Esophagus squamous epithelium (tissue), 5 donors: ENCODE measurements around the gene AP4B1. TPM values are rescaled to one million over a fixed set of nuclear protein-coding genes. Genes with fewer than 3 reads are reported as not detected.
"Not testable (repeated sequence)": the region's sequence is repeated elsewhere in the genome, so short reads cannot be mapped to it uniquely, and the experiment has no call there.

Source experiments
- DNase-seq: peaks from one replicate; lab custom pipeline; 2025; lab: John Stamatoyannopoulos, UW
- H3K27ac ChIP-seq, 4 donors: fragments of 200-600 bp; sonication (generic); one replicate each; pipeline ENCODE4 v1.5.1; 2016 to 2019; ENCODE audit warnings: mild to moderate bottlenecking in 1 of 4
- H3K27me3 ChIP-seq, 4 donors: fragments of 200-600 bp; sonication (generic); 1 replicate in 3 of 4; 2 replicates in 1 of 4; pipeline versions ENCODE4 v1.5.1 to v1.6.0; 2017 to 2021; ENCODE audit warnings: antibody characterized with exemption in 1 of 4
- H3K36me3 ChIP-seq, 3 donors: fragments of 200-600 bp; sonication (generic); one replicate each; pipeline ENCODE4 v1.5.1; 2016 to 2019
- H3K4me1 ChIP-seq, 3 donors: fragments of 200-600 bp; sonication (generic); one replicate each; pipeline ENCODE4 v1.5.1; 2017 to 2019
- H3K4me3 ChIP-seq, 4 donors: fragments of 200-600 bp; sonication (generic); 1 replicate in 3 of 4; 2 replicates in 1 of 4; pipeline ENCODE4 v1.5.1; 2016 to 2019; ENCODE audit warnings: mild to moderate bottlenecking in 2 of 4, moderate library complexity in 1 of 4
- H3K9me3 ChIP-seq, 3 donors: fragments of 200-600 bp; sonication (generic); one replicate each; pipeline ENCODE4 v1.5.1; 2016 to 2019
- CTCF ChIP-seq, 6 experiments: fragments of 450-650 bp in 4 of 6; fragments of 200-600 bp in 2 of 6; sonication (generic) in 2 of 6; IDR thresholded peaks; one replicate each; pipeline ENCODE4 v1.5.1; 2016 to 2019; ENCODE audit warnings: antibody characterized with exemption in 6 of 6, mild to moderate bottlenecking in 4 of 6, moderate library complexity in 4 of 6
- POLR2A ChIP-seq, 4 donors: fragments of 450-650 bp; IDR thresholded peaks; one replicate each; pipeline ENCODE4 v1.6.1; 2017; ENCODE audit warnings: antibody characterized with exemption in 4 of 4, mild to moderate bottlenecking in 4 of 4, moderate library complexity in 3 of 4
- WGBS, 2 donors: methylation state at CpG; one replicate each; pipeline ENCODE4 v1.1.5; 2018; 5-methylcytosine and 5-hydroxymethylcytosine counted together
- intact Hi-C: fragments of 100-400 bp; cut with DNase I; formaldehyde crosslinking; loops from one replicate; pipeline ENCODE4 v1.15.0; 2022
- total RNA-seq, 4 donors: library from RNA; depleted of rRNA; stranded (reverse); fragments of >200 nt; gene quantifications; one replicate each; pipeline ENCODE4 v1.1.0, GENCODE V29; 2016
- donor health status: DM: yes; HTN: yes; CAD: no.

Gene AP4B1
- total RNA-seq, result 10 to 100 TPM in 2 of 4 donors, 1 to 10 TPM in 2; 8.2 to 15.3 (median 11.5) TPM

- Histone ChIP-seq H3K36me3 (peaks cover 0 to 45% (median 18%) of the 10 kb centered on the region in 3 donors), H3K27ac (peak within 1 kb of the TSS; percentile 88 to 98 (median 96)), H3K27me3 (no peaks in the 10 kb centered on the region), H3K4me3 (peak within 1 kb of the TSS; percentile 63 to 89 (median 79)), H3K4me1 (peaks cover 7 to 47% (median 20%) of the 10 kb centered on the region in 3 donors), H3K9me3 (no peaks in the 10 kb centered on the region)
- peak in 3 of 4 donors; percentile 55 to 76 (median 74) for TF ChIP-seq POLR2A (IDR thresholded peaks at IDR 0.05)
- TF ChIP-seq CTCF (IDR thresholded peaks at IDR 0.05), result peak; percentile 57 to 95 (median 89)
- intact Hi-C loops, result loop anchor here (5.0 kb wide), 1 partner anchor 68 kb away; no protein-coding TSS in a partner anchor
- 0 to 1% methylated on average over 20 to 41 of the region's 67 CpGs for WGBS, 2 donors
- peak; percentile 95 for DNase-seq
Observed at GRCh38 chr1:113904674-113905434, at the start of gene AP4B1, which contains the start of gene DCLRE1B. TSS of gene AP4B1 (minus strand) at chr1:113904799. CDS start at chr1:113904717, 82 bp downstream. TSS of gene DCLRE1B (plus strand) at chr1:113905326. CDS start at chr1:113905587, 261 bp downstream.

GRCh38 chr1:113951719-113952118 is 47.1 kb upstream of the AP4B1 start:
- DNase-seq, result no peak
- intact Hi-C loops, result no loop called here
- Histone ChIP-seq H3K9me3 (no peaks in the 10 kb centered on the region), H3K27me3 (no peaks in the 10 kb centered on the region), H3K27ac (no peak overlapping the region), H3K4me3 (no peak overlapping the region), H3K36me3 (peaks cover 0 to 35% (median 4%) of the 10 kb centered on the region in 3 donors), H3K4me1 (peaks cover 0 to 45% (median 21%) of the 10 kb centered on the region in 3 donors)
- WGBS, 2 donors, result 93 to 100% methylated on average over 2 of the region's 2 CpGs
- TF ChIP-seq POLR2A (IDR thresholded peaks at IDR 0.05), result no peak
- TF ChIP-seq CTCF (IDR thresholded peaks at IDR 0.05), result no peak

- intact Hi-C loops, result no loop called here
- Histone ChIP-seq H3K27me3 (no peaks in the 10 kb centered on the region), H3K4me1 (peaks cover 0 to 53% (median 29%) of the 10 kb centered on the region in 3 donors), H3K9me3 (no peaks in the 10 kb centered on the region), H3K27ac (no peak overlapping the region), H3K36me3 (peaks cover 0 to 27% (median 0%) of the 10 kb centered on the region in 3 donors), H3K4me3 (no peak overlapping the region)
- TF ChIP-seq CTCF (IDR thresholded peaks at IDR 0.05) (no peak), POLR2A (IDR thresholded peaks at IDR 0.05) (no peak)
- WGBS, 2 donors, result 100% methylated on average over 1 of the region's 1 CpG
- no peak for DNase-seq
Observed at GRCh38 chr1:113950908-113951307, 46.3 kb upstream of the AP4B1 start.

GRCh38 chr1:113949007-113949406 is 44.4 kb upstream of the AP4B1 start:
- no peak overlapping the region for H3K4me3 ChIP-seq
- H3K27ac ChIP-seq, result peak overlapping the region in 2 of 4 donors; percentile 60 to 62
- intact Hi-C loops, result no loop called here
- WGBS, 2 donors, result 76 to 86% methylated on average over 4 to 5 of the region's 5 CpGs
- no peak for DNase-seq
- H3K27me3 ChIP-seq, result no peaks in the 10 kb centered on the region
- H3K36me3 ChIP-seq, result peaks cover 0 to 21% (median 0%) of the 10 kb centered on the region in 3 donors
- TF ChIP-seq CTCF (IDR thresholded peaks at IDR 0.05) (peak in 3 of 6 experiments; percentile 19 to 35 (median 21)), POLR2A (IDR thresholded peaks at IDR 0.05) (no peak)
- H3K9me3 ChIP-seq, result no peaks in the 10 kb centered on the region
- H3K4me1 ChIP-seq, result peaks cover 0 to 54% (median 29%) of the 10 kb centered on the region in 3 donors

- peaks cover 0 to 21% (median 0%) of the 10 kb centered on the region in 3 donors for H3K36me3 ChIP-seq
- H3K4me3 ChIP-seq, H3K9me3 ChIP-seq, DNase-seq, H3K27me3 ChIP-seq, intact Hi-C loops: not testable (repeated sequence)
- 69 to 73% methylated on average over 4 of the region's 4 CpGs for WGBS, 2 donors
- peak overlapping the region; percentile 22 to 62 (median 53) for H3K27ac ChIP-seq
- H3K4me1 ChIP-seq, result peaks cover 0 to 57% (median 29%) of the 10 kb centered on the region in 3 donors
Observed at GRCh38 chr1:113948151-113948550, 43.6 kb upstream of the AP4B1 start.
